Measurements from ENCODE around the gene MAPK12. TPM values are rescaled to one million over a fixed set of nuclear protein-coding genes. Genes with fewer than 3 reads are reported as not detected.

MAPK12 gene
- total RNA-seq, 2 donors from 2014 or later, result 8.9 to 10.4 TPM

GRCh38 chr22:50258361-50259292 lies 2.9 kb downstream of the MAPK12 start:
- no peak for ATAC-seq (ENCODE audit: insufficient number of reproducible peaks, low FRiP score, low read depth)
- Histone ChIP-seq H3K4me1 (ENCODE audit: control insufficient read depth in 1 of 2, low read depth in 2 of 2) (peaks cover 11 to 14% of the 10 kb centered on the region in 2 donors), H3K4me3 (no peak overlapping the region), H3K36me3 (no peaks in the 10 kb centered on the region), H3K27me3 (replicated peaks; ENCODE audit: insufficient read depth) (peaks cover 7% of the 10 kb centered on the region), H3K27ac (no peak overlapping the region), H3K9me3 (no peaks in the 10 kb centered on the region)
- no peak for TF ChIP-seq CTCF (IDR thresholded peaks at IDR 0.05)
- DNase-seq (ENCODE audit: low spot score), result no peak

- TF ChIP-seq CTCF (IDR thresholded peaks at IDR 0.05), result no peak
- Histone ChIP-seq H3K27me3 (replicated peaks; ENCODE audit: insufficient read depth) (peaks cover 7% of the 10 kb centered on the region), H3K4me1 (ENCODE audit: control insufficient read depth in 1 of 2, low read depth in 2 of 2) (peaks cover 11 to 14% of the 10 kb centered on the region in 2 donors), H3K36me3 (no peaks in the 10 kb centered on the region), H3K27ac (no peak overlapping the region), H3K4me3 (no peak overlapping the region), H3K9me3 (no peaks in the 10 kb centered on the region)
- no peak for DNase-seq (ENCODE audit: low spot score)
- ATAC-seq (ENCODE audit: insufficient number of reproducible peaks, low FRiP score, low read depth), result no peak
Measured at GRCh38 chr22:50257451-50258360, 3.8 kb downstream of the MAPK12 start.

GRCh38 chr22:50257041-50257440 lies 4.4 kb downstream of the MAPK12 start:
- Histone ChIP-seq H3K4me3 (no peak overlapping the region), H3K36me3 (no peaks in the 10 kb centered on the region), H3K27ac (no peak overlapping the region), H3K27me3 (replicated peaks; ENCODE audit: insufficient read depth) (peaks cover under 1% of the 10 kb centered on the region), H3K4me1 (ENCODE audit: control insufficient read depth in 1 of 2, low read depth in 2 of 2) (peaks cover 10 to 14% of the 10 kb centered on the region in 2 donors), H3K9me3 (no peaks in the 10 kb centered on the region)
- TF ChIP-seq CTCF (IDR thresholded peaks at IDR 0.05), result no peak
- DNase-seq (ENCODE audit: low spot score) (no peak), ATAC-seq (ENCODE audit: insufficient number of reproducible peaks, low FRiP score, low read depth) (no peak)

GRCh38 chr22:50256258-50256862 lies 5.1 kb downstream of the MAPK12 start:
- Histone ChIP-seq H3K4me3 (no peak overlapping the region), H3K9me3 (no peaks in the 10 kb centered on the region), H3K27me3 (replicated peaks; ENCODE audit: insufficient read depth) (no peaks in the 10 kb centered on the region), H3K27ac (no peak overlapping the region), H3K36me3 (no peaks in the 10 kb centered on the region), H3K4me1 (ENCODE audit: control insufficient read depth in 1 of 2, low read depth in 2 of 2) (peaks cover 8 to 20% of the 10 kb centered on the region in 2 donors)
- TF ChIP-seq CTCF (IDR thresholded peaks at IDR 0.05), result no peak
- DNase-seq (ENCODE audit: low spot score), result no peak
- no peak for ATAC-seq (ENCODE audit: insufficient number of reproducible peaks, low FRiP score, low read depth)

All from thoracic aorta (tissue), 2 donors.